ENCODE data around the gene NAT16.
A peak's percentile ranks its signal among the peaks of the same experiment; 100 is the strongest.
"Not testable (repeated sequence)": the region's sequence is repeated elsewhere in the genome, so short reads cannot be mapped to it uniquely, and the experiment has no call there.

Gene NAT16

GRCh38 chr7:101125989-101126650, 54.0 kb downstream of the NAT16 start:
- DNase-seq: peak in 1 of 3 donors; percentile 39

GRCh38 chr7:101124376-101125056, 55.6 kb downstream of the NAT16 start:
- DNase-seq: peak in 2 of 3 donors; percentile 59 to 64

GRCh38 chr7:101123703-101124068, 56.4 kb downstream of the NAT16 start:
- DNase-seq: no peak

GRCh38 chr7:101122933-101123702, 57.0 kb downstream of the NAT16 start:
- no peak for DNase-seq

- DNase-seq: peak; percentile 70 to 85 (median 80)
Measured at GRCh38 chr7:101121991-101122932, 57.8 kb downstream of the NAT16 start.

- DNase-seq: not testable (repeated sequence)
Measured at GRCh38 chr7:101121631-101121990, 58.5 kb downstream of the NAT16 start.

All from suppressor macrophage treated with lipopolysaccharide for 1 hour (primary cell).